ENCODE data around the gene ELOVL7.

Gene ELOVL7

GRCh38 chr5:60823574-60823973 lies 20.5 kb downstream of the ELOVL7 start:
- TF ChIP-seq POLR2AphosphoS5 (IDR thresholded peaks at IDR 0.05; ENCODE audit: low read depth, low read length) (no peak), FOXP2 (optimal IDR thresholded peaks at IDR 0.05; ENCODE audit: borderline replicate concordance, extremely low read depth, extremely low read length, insufficient read depth) (no peak), SIN3A (IDR thresholded peaks at IDR 0.05; ENCODE audit: borderline replicate concordance, insufficient read depth, low read length) (no peak), REST (IDR thresholded peaks at IDR 0.05; ENCODE audit: insufficient read depth in 1 of 2, low read depth in 2 of 2, low read length in 2 of 2) (no peak), TAF1 (IDR thresholded peaks at IDR 0.05; ENCODE audit: borderline replicate concordance, insufficient read depth, low read length) (no peak)

DNA sequence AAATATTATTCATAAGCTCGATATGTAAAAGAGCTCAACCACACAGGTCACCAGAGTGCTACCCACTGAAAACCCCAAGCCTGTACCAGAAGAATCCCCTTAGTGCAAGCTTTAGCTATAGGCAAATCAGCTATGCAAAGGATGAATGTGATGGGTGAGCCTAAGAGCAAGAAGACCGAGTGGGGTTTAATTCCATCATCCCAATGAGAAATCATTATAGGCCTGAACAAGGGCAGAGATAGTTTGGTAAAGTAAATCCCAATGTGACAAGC lies 21.8 kb downstream of the ELOVL7 start:
- TF ChIP-seq POLR2AphosphoS5 (IDR thresholded peaks at IDR 0.05; ENCODE audit: low read depth, low read length) (no peak), TAF1 (IDR thresholded peaks at IDR 0.05; ENCODE audit: borderline replicate concordance, insufficient read depth, low read length) (no peak), FOXP2 (optimal IDR thresholded peaks at IDR 0.05; ENCODE audit: borderline replicate concordance, extremely low read depth, extremely low read length, insufficient read depth) (no peak), SIN3A (IDR thresholded peaks at IDR 0.05; ENCODE audit: borderline replicate concordance, insufficient read depth, low read length) (no peak), REST (IDR thresholded peaks at IDR 0.05; ENCODE audit: insufficient read depth in 1 of 2, low read depth in 2 of 2, low read length in 2 of 2) (no peak)

GRCh38 chr5:60821488-60822284 lies 22.4 kb downstream of the ELOVL7 start:
- TF ChIP-seq POLR2AphosphoS5 (IDR thresholded peaks at IDR 0.05; ENCODE audit: low read depth, low read length) (no peak), REST (IDR thresholded peaks at IDR 0.05; ENCODE audit: insufficient read depth in 1 of 2, low read depth in 2 of 2, low read length in 2 of 2) (no peak), FOXP2 (optimal IDR thresholded peaks at IDR 0.05; ENCODE audit: borderline replicate concordance, extremely low read depth, extremely low read length, insufficient read depth) (no peak), SIN3A (IDR thresholded peaks at IDR 0.05; ENCODE audit: borderline replicate concordance, insufficient read depth, low read length) (no peak), TAF1 (IDR thresholded peaks at IDR 0.05; ENCODE audit: borderline replicate concordance, insufficient read depth, low read length) (no peak)

DNA sequence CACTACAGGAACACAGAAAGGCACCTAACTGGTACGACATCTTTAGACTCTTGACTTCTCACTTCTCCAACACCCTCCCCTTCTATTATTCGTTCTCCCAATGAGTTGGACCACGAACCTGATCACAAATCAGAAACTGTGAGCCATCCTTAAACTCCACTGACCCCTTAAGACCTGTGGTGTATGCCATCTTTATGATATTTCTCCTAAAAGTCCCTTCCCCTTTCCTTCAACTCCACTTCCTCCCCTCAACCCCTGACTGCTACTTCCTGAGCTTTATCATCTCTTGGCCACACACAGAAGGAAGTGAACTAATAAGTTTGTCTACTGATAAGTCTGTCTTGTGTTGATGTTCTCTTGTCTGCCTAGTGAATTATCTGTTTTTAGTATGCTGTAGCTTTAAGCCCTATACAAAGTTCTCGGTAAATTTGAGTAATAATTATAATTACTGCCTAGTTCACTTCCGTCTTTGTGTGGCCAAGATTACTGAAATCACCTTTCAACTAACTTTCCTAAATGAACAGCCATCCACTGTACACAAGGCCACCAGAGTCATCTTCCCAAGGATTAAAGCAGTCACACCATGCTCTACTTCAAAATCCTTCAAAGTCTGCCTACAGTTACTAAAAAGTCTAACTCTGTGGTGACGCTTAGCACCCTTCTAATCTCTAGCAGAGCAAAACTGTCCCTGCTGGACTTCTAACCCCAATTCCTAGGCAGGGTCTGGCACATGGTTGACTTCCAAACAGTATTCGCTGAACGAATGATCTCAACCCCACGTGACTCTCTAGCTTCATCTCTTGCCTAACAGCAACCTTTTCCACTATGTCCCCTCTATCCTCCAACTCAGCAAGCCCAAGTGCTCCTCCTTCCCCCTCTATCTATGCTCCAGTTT lies 23.2 kb downstream of the ELOVL7 start:
- no peak for TF ChIP-seq TAF1 (IDR thresholded peaks at IDR 0.05; ENCODE audit: borderline replicate concordance, insufficient read depth, low read length)
- TF ChIP-seq REST (IDR thresholded peaks at IDR 0.05; ENCODE audit: insufficient read depth in 1 of 2, low read depth in 2 of 2, low read length in 2 of 2), result no peak
- no peak for TF ChIP-seq FOXP2 (optimal IDR thresholded peaks at IDR 0.05; ENCODE audit: borderline replicate concordance, extremely low read depth, extremely low read length, insufficient read depth)
- TF ChIP-seq SIN3A (IDR thresholded peaks at IDR 0.05; ENCODE audit: borderline replicate concordance, insufficient read depth, low read length), result no peak
- no peak for TF ChIP-seq POLR2AphosphoS5 (IDR thresholded peaks at IDR 0.05; ENCODE audit: low read depth, low read length)
